Body of pancreas (tissue), 4 donors: Measurements from ENCODE around the gene AUTS2.

Source experiments
- POLR2A ChIP-seq, 3 donors: fragments of 450-650 bp; IDR thresholded peaks; one replicate each; pipeline ENCODE4 v1.6.1; 2016; ENCODE audit warnings: antibody characterized with exemption in 3 of 3, mild to moderate bottlenecking in 2 of 3
- TF ChIP-seq, protein P1 (sequence below), 7 experiments: fragments of 450-650 bp in 4 of 7; fragments of 200-600 bp in 3 of 7; sonication (generic) in 3 of 7; IDR thresholded peaks; one replicate each; pipeline ENCODE4 v1.5.1; 2016 to 2019; ENCODE audit warnings: antibody characterized with exemption in 7 of 7

DNA sequence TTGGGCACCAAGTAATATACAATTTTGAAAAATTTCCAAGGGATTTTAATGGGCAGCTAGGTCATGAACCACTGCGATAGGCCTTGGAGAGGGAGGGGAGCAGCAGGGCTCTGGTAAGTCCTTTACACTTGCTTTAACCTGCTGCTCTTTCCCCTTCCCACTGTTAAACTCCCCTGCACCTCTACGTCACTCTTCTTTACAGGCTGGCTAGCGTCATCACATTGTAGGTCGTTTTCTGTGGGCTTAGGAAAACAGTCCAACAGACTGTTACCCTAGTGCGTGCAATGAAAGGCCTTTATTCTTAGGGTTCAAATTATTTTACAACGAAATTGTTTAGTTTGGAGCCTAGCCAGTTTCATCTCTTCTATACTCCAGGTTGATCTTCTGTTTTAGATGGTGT is 235.7 kb downstream of the AUTS2 start:
- TF ChIP-seq, protein P1, sequence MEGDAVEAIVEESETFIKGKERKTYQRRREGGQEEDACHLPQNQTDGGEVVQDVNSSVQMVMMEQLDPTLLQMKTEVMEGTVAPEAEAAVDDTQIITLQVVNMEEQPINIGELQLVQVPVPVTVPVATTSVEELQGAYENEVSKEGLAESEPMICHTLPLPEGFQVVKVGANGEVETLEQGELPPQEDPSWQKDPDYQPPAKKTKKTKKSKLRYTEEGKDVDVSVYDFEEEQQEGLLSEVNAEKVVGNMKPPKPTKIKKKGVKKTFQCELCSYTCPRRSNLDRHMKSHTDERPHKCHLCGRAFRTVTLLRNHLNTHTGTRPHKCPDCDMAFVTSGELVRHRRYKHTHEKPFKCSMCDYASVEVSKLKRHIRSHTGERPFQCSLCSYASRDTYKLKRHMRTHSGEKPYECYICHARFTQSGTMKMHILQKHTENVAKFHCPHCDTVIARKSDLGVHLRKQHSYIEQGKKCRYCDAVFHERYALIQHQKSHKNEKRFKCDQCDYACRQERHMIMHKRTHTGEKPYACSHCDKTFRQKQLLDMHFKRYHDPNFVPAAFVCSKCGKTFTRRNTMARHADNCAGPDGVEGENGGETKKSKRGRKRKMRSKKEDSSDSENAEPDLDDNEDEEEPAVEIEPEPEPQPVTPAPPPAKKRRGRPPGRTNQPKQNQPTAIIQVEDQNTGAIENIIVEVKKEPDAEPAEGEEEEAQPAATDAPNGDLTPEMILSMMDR (IDR thresholded peaks at IDR 0.05): no peak
- TF ChIP-seq POLR2A (IDR thresholded peaks at IDR 0.05): no peak
